ENCODE measurements around the gene PLCD3.
A peak's percentile ranks its signal among the peaks of the same experiment; 100 is the strongest.

GRCh38 chr17:45093444-45094110 is 38.7 kb downstream of the PLCD3 start:
- no peak for TF ChIP-seq POLR2A (IDR thresholded peaks at IDR 0.05)
- TF ChIP-seq CTCF (IDR thresholded peaks at IDR 0.05) = no peak
- peak; percentile 62 for TF ChIP-seq EP300 (IDR thresholded peaks at IDR 0.05)
